Epithelial cell of esophagus (primary cell): ENCODE data around the gene NPW.

Experiments
- DNase-seq: peaks from one replicate; pipeline ENCODE4 v3.0.0; 2010; ENCODE audit warnings: low read depth
- H3K4me3 ChIP-seq: 2 replicates; pipeline ENCODE4 v1.5.1; 2011; ENCODE audit warnings: mild to moderate bottlenecking, low read length, control low read depth
- TF ChIP-seq, protein P1 (sequence below): IDR thresholded peaks from 2 replicates; pipeline ENCODE4 v1.5.1; 2011; ENCODE audit warnings: low read depth, mild to moderate bottlenecking, low read length, control low read depth, inconsistent platforms; ENCODE audit not compliant: insufficient read depth; ENCODE audit errors: missing control alignments

Gene NPW

DNA sequence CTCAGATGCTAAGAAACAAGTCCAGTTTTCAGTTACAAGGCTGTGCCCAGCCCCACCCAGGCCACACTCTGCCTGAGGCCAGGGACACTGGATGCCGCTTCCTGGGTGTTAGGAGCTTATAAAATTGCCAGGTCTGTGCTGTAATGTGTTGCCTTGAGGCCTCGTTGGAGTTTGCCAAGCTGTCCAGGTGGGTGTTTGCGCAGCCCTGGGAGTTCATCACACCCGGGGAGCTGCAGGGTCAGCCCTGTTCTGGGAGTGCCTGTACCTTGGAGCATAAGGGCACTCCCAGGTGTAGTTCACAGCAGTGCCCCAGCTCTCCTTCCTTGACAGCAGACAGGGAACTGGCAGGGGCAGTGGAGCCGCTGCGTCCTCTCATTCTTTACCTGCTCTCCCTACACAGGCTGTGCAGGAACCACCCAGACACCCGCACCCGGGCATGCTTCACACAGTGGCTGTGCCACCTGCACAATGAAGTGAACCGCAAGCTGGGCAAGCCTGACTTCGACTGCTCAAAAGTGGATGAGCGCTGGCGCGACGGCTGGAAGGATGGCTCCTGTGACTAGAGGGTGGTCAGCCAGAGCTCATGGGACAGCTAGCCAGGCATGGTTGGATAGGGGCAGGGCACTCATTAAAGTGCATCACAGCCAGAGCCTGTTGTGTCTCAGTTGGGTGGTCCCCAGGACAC lies 34.0 kb upstream of the NPW start:
- no peak overlapping the region for H3K4me3 ChIP-seq
- TF ChIP-seq, protein P1, sequence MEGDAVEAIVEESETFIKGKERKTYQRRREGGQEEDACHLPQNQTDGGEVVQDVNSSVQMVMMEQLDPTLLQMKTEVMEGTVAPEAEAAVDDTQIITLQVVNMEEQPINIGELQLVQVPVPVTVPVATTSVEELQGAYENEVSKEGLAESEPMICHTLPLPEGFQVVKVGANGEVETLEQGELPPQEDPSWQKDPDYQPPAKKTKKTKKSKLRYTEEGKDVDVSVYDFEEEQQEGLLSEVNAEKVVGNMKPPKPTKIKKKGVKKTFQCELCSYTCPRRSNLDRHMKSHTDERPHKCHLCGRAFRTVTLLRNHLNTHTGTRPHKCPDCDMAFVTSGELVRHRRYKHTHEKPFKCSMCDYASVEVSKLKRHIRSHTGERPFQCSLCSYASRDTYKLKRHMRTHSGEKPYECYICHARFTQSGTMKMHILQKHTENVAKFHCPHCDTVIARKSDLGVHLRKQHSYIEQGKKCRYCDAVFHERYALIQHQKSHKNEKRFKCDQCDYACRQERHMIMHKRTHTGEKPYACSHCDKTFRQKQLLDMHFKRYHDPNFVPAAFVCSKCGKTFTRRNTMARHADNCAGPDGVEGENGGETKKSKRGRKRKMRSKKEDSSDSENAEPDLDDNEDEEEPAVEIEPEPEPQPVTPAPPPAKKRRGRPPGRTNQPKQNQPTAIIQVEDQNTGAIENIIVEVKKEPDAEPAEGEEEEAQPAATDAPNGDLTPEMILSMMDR = no peak
- DNase-seq = no peak

DNA sequence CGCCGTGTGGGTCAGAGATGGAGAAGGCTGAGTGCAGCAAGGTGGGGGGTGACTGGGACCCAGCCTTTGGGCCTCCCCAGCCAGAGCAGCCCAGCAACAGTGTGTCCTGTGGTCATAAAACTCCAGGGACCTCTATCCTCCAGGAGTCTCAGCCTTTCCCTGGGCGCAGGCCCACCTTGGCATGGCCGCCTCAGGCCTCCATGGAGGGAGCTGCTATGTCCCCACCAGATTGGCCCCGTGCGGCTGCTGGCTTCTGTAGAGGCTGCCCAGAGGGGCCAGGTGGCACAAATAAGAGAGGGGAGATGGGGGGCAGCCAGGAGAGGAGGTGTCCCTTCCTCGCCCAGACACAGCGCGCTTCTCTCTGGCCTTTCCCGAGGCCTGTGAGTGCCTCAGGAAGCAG lies 32.4 kb upstream of the NPW start:
- DNase-seq = no peak
- TF ChIP-seq, protein P1 = no peak
- no peak overlapping the region for H3K4me3 ChIP-seq

DNA sequence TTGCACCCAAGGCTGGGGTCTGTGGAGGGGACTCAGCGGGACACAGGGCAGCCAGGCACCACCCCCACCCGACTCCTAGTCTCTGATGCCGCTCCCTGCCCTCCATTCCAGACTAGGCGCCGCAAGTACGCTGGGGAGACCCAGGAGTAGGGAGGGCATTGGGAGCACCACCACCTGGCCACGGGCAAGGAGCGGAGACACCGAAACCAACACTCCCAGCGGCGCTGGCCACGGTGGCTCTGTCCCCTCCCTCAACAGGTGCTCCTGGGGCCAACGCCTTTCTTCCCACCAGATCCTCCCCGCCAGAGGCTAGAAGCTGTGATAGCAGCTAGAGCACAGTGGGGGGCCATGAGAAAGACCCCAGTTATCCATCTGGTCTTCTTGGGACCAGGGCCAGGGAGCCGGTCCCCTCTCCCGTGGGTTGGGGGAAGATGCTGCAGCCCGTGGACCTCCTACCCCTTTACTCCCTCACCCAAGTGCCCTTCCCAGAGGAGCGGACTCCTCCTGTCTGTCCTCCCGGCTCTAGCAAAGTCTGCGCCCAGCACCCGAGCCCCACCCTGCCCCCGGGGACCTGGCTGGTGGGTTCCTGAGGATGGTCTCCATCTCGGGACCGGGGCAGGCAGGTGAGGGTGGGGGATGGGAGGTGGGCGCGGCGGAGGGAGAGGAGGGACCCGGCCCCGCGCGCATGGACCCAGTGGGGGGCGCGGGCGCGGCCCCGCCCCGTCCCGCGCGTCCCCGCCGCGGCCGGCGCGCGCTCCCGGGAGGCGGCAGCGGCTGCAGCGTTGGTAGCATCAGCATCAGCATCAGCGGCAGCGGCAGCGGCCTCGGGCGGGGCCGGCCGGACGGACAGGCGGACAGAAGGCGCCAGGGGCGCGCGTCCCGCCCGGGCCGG lies 30.1 kb upstream of the NPW start, which contains the start of gene SYNGR3:
TSS of gene SYNGR3 (plus strand) at position 762 of the 892 bp plus-strand sequence. CDS start 133 bp downstream, outside the sequence.
- H3K4me3 ChIP-seq = no peak within 1 kb of the TSS
- TF ChIP-seq, protein P1 = no peak
- no peak for DNase-seq

DNA sequence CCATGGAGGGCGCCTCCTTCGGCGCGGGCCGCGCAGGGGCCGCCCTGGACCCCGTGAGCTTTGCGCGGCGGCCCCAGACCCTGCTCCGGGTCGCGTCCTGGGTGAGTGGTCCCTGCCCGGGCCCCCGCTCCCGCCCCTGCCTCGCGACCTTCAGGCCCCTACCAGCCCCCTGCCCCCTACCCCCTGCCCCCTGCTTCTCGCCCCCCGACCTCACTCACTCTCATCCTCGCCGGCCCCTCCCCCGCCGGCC lies 29.6 kb upstream of the NPW start:
- no peak overlapping the region for H3K4me3 ChIP-seq
- TF ChIP-seq, protein P1 = no peak
- DNase-seq = no peak

DNA sequence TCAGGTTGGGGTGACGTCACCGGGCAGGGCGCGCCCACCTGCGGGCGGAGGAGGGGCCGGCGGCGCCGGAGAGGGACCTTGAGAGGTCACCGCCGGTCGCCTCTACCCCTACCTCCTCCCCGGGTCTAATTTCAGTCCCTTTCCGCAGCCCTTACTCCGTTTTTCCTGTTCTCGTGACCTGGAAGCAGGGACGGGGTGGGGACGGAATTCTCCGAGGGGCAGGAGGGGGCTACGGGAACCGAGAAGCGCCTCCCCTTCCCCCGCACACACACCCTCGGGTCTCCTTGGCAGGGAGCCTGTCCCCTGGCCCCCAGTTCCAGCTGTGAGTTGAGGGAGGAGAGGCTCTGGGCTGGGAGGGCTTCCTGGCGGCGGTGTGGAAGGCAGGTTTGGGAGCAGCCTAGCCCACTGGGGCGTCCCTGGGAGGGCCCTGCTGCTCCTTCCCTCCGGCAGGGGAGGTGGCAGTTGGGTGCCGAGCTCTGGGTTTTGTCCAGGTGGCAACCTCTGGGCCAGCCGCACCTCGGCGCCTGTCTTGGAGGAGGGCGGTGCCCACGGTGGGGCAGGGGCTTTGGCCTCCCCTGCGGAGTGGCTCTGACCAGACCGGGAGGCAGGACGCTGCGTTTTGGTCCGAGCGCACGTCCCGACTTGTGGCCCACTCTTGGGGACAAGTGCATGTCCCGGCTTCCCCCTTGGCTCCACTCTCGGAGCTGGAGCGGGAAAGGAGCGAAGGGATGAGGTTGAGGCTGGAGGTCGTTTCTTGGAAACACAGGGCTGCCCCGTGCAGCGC lies 29.0 kb upstream of the NPW start:
- TF ChIP-seq, protein P1 = no peak
- H3K4me3 ChIP-seq = no peak overlapping the region
- DNase-seq = no peak

DNA sequence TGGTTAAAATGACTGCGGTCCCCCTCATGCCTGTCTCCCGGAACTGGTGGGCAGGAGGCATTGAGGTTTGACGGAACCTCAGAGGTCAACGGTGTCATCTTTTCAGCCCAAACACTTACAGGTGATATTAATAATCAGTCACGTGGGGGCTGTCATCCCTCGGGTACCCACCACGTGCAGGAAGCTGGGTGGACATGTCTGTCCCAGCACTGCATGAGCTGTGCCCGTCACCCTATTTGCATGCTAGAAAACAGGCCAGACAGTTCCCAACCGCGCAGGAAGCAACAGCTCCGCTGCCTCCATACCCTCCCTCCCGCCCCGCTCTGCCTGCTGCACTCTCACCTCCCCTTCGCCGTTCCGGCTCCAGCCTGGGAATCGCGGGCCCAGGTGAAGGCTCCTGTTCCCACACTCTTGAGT lies 28.4 kb upstream of the NPW start:
- no peak for DNase-seq
- no peak overlapping the region for H3K4me3 ChIP-seq
- TF ChIP-seq, protein P1 = no peak
